Esophagus muscularis mucosa (tissue), 4 donors: ENCODE data around the gene EPHA2.

ENCODE experiments used
- CTCF ChIP-seq, 3 experiments: fragments of 200-600 bp in 2 of 3; fragments of 450-650 bp in 1 of 3; sonication (generic) in 2 of 3; IDR thresholded peaks; one replicate each; pipeline ENCODE4 v1.5.1; 2017 to 2019; ENCODE audit warnings: antibody characterized with exemption in 3 of 3, mild to moderate bottlenecking in 2 of 3, moderate library complexity in 1 of 3
- EP300 ChIP-seq: sonication (generic); formaldehyde crosslinking; IDR thresholded peaks from one replicate; pipeline ENCODE4 v1.6.1; 2017; ENCODE audit warnings: antibody characterized with exemption
- POLR2A ChIP-seq: fragments of 450-650 bp; IDR thresholded peaks from one replicate; pipeline ENCODE4 v1.6.1; 2017; ENCODE audit warnings: antibody characterized with exemption, moderate library complexity, mild to moderate bottlenecking, low read depth
- POLR2AphosphoS5 ChIP-seq, 2 donors: sonication (generic); formaldehyde crosslinking; IDR thresholded peaks; one replicate each; pipeline ENCODE4 v1.6.1; 2017; ENCODE audit warnings: antibody characterized with exemption in 2 of 2

- no peak for TF ChIP-seq CTCF (IDR thresholded peaks at IDR 0.05)
- TF ChIP-seq EP300 = no peak
- peak; percentile 14 to 51 for TF ChIP-seq POLR2AphosphoS5 (IDR thresholded peaks at IDR 0.05)
- no peak for TF ChIP-seq POLR2A
Observed at GRCh38 chr1:16164213-16165072, 8.6 kb upstream of the EPHA2 start.
